TTC549 (cell line): ENCODE measurements around the gene TMEM163.

Experiments
- FAIRE-seq: peaks from 2 replicates; lab custom pipeline; 2012; peaks lifted over from hg19 to GRCh38; lab: Jason Lieb, UNC

TMEM163 gene

DNA sequence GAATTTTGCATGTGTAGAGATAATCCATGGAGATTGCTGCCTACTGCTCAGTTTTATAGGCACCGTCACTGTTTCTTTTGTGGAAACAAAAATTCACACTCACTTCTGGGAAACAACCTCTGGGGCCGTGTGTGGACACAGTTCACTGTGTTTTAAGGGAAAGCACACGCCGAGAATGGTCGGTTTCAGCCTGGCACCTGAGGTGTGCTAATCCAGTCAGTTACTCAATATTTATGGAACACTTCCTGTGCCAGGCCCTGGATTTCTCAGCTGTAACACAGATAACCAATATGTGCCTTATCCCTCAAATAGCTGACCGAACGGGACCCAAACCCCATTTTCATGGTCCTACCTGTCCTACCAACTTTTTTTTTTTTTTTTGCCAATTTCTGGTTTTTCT is 285.3 kb downstream of the TMEM163 start:
- no peak for FAIRE-seq

DNA sequence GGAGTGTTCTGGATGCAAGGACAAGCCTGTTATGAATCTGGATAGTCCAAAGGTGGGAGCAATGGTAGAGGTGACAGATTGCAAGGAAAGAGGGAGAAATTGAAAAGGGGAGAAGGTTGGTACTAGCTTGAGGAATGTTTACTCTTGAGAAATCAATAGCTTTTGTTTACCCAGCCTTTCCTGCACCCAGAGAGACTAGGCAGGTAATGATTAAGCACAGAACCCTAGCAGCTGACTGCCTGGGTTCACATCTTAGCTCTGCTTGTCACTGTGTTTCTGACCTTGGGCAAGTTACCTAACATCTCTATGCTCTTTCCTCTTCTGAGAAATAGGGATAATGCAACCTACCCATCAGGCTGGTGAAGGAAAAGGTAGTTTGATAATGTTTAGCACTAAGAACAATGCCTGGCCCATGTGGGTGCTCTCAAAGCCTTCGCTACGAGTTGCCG is 286.3 kb downstream of the TMEM163 start:
- FAIRE-seq, result no peak

DNA sequence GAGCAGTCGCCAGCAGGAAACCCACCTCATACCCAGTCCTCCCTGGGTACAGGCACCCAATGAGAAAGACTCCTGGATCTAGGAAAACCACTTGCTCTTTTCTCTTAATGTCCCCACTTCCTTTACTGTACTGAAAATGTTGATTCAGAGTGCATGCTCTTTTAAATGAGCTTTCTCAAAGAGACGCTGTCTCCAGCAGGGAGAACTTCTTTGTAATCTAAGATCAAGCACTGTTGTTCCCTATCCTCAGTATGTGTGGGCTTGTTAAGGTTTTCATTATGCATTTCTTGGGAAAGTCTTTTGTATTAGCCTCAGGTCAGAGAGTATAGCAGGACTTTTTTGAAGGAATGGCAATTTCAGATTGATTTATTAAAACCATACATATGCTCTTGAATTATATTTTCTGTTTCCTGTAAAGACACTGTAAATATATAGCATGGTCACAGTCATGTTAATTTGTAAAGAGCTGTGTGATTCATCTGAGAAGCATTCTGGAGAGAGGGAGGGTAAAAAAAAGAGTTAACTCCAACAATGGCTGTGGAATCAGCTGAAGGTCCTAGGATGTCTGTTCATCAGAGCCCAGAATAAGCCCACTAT is 286.9 kb downstream of the TMEM163 start:
- no peak for FAIRE-seq

DNA sequence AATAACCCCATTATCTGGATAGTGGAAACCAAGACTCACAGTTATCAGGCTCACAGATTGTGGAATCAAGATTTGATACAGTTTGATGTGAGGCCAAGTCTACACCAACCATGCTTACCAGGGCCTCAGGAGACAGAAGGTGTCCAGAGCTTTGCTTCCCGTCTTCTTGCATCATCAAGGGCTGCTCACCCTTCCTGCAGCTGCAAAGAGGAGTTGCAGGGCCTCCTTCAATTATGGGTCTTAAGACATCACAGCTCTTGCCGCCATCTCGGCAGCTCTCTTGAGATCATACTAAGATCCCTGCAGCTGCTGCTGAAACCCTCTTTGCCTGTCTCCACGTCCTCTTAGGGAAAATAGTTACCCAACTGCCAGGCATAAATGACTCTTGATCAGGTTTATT is 288.9 kb downstream of the TMEM163 start:
- FAIRE-seq, result no peak

DNA sequence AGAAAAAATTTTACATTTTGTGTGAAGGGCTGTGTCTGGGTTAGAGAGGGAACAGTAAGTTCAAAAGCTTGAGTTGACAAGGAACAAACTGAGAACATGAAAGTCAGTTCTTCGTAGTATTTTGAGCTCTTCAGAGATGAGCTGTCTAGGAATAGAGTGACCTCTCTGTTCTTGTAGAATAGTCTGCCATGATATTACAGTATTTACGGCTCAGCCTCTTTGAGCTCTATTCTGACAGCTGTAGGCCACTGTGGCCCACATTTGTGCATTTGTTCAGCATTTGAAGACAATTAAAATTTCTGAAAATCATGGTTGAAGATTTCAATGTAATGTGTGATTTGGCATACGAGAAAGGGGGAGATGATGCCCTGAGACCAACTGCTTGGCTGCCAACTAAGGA is 292.1 kb downstream of the TMEM163 start:
- no peak for FAIRE-seq

DNA sequence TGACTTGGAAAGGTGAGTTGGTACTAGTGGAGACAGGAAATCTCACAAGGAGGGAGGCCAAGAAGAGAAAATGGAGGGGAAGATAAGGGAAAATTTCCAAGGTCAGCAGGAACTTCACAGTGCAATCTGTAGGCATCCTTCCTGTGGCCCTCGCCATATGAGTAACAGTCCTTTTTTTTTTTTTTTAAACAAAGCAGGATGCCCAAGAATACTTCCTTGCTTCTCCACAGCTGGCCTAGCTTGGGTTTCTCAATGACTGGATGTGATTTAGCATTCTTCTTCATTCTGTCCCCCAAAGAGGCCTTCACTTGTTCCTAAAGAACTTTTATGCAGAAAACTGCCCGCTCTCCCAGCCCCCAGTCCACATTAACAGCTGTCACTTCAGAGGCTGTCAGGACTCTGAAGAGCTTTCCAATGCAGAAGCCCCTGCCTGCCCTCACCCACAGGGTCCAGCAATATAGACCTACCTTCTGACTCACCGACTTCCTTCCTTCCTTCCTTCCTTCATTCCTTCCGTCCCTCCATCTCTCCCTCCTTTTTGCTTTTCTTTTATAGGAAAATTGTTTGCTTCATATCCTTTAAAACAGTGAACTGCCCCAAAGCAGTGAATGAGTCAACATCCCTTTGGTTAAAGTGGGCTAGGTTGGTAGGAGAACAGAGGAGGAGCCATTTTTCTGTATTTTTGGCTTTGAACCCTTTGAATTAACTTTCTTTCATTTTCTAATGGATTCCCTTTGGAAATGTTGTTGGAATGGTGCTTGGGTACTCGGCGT is 292.9 kb downstream of the TMEM163 start:
- FAIRE-seq, result no peak

DNA sequence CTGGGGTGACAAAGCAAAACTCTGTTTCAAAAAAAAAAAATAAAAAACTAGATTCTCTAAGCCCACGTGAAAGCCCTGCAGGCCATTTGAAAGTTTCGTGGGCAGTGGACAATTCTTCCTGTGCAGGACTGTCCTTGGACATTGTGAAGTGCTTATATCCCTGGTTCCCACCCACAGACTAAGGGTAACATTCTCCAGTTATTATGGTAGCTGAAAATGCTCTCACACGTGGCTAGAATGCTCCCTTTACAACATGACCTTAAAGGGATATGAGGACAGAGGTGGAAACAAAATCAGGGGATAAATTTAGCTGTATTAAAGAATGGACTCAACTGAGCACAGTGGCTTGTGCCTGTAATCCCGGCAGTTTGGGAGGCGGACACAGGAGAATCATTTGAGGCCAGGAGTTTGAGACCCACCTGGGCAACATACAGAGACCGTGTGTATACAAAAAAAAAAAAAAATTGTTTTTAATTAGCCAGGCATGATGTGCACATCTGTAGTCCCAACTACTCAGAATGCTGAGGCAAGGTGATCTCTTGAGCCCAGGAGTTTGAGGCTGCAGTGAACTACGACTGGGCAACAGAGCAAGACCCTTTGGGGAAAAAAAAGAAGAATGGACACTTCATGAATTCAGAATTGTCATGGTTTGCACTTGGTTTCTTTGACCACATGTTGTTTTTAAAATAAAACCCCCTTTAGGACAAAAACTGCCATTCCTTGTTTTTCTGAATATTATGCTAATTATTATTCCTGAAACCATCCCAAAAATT is 297.1 kb downstream of the TMEM163 start:
- FAIRE-seq, result no peak

DNA sequence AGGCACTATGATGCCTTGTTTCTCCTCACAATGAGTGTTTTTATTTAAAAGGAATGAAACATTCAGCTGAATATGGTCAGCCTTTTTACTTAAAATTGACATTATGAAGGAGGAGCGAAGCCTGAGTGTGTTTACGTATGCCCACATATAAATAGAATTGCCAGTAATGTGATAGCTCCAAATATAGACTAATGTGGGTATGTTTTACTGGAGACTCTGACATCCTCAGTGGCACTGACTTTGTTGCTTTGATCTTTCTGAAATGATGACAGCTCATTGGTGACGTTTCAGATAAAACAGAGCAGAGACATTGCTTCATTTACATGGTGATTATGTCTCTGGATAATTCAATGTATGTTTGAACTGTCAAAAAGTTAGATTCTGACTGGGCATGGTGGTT is 297.9 kb downstream of the TMEM163 start:
- FAIRE-seq, result no peak

DNA sequence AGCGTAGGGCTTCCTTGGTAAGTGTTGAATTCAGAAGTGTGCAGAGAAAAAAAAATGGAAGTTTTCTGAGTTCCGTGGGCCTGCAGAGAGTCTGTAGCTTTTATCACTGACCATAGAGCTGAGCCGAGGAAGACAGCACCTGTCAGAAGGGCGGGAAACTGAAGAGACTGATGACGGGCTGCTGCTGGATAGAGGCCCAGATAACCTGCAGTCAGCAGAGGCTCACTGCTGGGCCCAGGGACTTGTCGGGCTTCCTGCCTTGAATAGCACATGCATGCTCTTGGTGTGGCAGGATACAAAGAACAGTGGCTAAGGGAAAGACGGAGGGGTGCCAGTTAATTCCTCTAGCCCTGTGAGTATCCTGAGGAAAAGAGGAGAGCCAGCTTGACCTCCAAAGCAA is 298.5 kb downstream of the TMEM163 start:
- FAIRE-seq, result no peak

DNA sequence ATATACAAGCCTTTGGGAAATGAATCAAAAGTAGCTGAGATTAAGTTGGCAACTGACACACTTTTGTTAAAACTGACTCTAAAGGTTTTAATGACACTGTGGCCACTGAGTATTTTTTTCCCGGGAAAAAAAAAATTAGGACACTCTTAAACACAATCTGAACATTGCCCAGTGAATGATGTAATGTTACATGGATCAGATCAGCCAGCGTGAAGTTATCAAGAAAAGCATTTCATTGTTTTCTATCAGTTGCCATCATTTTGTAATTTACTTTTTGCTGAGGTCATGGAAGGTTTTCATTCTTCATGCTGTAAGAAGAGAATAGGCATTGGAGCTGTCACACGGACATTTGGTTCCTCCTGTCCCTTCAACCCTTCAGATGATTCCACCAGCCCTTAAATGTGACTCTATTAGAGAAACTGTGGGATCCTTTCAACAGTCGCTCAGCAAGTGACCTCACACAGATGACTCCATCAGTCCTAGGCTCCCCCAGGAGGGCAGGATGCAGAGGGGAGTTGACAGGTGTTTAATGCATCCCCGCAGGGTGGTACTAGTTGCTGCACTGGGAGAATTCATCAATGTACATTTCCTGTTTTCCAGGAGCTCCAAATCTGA is 300.7 kb downstream of the TMEM163 start:
- no peak for FAIRE-seq

DNA sequence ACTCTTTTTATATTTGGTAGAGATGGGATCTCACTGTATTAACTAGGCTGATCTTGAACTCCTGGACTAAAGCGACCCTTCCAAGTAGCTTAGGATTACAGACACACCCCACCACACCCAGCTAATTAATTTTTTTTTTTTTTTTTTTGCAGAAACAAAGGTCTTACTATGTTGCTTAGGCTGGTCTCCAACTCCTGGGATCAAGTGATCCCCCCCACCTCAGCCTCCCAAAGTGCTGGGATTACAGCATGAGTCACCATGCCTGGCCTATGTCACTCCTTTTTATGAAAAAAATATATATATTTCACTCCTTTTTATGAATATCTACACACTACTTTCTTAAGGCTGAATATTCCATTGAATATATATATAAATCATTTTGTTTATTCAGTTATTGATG is 302.2 kb downstream of the TMEM163 start:
- FAIRE-seq, result no peak

DNA sequence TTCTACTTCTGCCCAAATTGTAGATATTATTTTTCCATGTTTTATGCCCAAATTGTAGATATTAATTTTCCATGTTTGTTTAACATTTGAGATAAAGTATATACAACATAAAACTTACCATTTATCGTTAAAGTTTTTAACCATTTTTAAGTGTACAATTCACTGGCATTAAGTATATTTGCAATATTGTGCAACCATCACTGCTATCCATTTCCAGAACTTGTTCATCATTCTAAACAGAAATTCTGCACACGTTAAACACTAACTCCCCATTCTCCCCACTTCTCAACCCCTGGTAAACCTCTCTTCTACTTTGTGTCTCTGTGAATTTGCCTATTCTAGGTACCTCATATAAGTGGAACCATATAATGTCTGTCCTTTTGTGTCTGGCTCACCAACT is 302.8 kb downstream of the TMEM163 start:
- no peak for FAIRE-seq

DNA sequence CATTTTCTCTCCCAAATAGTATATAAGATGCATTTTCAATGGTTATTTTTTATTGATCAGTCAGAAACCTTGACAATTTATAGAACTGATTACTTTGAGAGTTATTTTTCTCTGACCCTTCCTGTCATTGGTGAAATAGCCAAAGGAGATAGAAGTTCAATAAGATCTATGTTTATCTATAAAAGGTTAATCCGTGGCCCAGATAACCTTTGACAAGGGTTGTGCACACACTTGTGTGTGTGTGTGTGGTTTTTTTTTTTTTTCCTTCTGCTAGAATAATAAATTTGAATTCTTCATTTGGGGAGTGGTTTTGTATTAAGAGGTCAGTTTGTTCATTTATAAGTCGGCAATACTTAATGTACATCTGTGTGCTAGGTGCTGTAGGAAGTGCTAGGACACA is 304.9 kb downstream of the TMEM163 start:
- FAIRE-seq, result no peak

DNA sequence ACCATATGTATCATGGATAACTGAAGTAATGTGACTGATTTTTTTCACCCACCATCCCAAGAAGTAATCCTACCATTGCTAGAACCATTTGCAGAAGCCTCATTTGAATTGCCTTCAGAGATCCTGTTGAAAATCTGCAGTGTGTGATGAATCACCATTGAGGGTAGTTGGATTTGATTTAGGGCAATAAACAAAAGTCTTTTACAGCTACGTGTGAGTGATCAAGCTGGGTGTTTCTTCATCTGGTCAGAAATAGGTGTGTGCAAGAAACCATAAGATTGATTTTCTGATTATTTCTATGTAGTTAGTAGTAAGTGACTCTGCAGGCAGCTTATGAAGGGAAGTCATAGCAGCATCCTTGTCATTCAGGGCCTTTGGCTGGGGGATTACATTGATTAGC is 305.4 kb downstream of the TMEM163 start:
- no peak for FAIRE-seq

DNA sequence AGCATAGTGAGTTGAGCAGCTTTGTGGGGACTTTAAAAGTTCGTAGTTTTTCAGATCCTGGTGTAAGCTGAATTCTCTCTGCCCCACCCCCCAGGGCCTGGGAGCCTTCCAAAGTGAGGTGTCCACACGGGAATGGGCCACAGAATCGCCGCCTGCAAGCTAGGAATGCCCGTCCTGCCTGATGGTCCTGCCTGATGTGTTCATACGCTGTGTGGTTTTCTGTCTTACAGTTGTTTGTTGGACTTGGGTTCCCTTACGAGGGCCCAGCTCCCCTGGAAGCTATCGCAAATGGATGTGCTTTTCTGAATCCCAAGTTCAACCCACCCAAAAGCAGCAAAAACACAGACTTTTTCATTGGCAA is 306.2 kb downstream of the TMEM163 start:
- no peak for FAIRE-seq

DNA sequence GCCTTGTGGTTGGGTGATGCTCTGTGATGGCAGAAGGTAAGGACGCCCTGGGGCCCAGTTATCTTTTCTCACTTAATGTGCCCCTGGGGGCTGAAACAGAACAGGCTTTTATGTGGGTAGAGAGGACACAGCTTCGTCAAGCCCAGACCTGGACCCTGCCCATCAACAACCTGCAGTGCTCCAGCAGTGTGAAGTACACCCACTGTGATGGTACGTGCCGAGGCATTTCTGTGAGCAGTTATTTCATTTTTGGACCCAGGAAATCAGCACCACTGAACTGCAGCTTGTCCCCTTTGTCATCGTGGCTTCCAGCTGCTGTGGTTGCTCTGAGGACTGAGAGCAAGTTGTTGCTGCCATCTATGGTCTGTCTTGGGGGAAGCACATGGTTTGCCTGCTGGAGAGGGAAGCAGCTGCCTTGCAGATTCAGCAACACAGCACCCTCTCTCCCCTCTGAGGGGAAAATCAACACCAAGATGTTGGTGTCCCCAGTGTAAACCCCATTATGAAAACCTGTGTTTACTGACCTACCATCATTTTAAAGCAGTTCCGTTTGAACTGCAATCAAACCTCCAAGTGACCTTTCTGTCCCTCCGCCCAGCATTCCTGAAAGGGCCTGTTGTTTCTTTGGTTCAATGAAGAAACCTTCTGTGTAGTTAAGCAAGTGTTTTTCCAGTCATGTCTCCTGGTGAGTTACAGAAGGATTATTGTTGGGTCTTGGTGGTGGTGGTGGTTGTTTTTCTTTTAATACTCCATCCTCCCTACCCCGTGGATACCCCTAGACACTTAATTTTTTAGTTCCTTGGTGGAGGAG is 306.8 kb downstream of the TMEM163 start:
- FAIRE-seq, result no peak

DNA sequence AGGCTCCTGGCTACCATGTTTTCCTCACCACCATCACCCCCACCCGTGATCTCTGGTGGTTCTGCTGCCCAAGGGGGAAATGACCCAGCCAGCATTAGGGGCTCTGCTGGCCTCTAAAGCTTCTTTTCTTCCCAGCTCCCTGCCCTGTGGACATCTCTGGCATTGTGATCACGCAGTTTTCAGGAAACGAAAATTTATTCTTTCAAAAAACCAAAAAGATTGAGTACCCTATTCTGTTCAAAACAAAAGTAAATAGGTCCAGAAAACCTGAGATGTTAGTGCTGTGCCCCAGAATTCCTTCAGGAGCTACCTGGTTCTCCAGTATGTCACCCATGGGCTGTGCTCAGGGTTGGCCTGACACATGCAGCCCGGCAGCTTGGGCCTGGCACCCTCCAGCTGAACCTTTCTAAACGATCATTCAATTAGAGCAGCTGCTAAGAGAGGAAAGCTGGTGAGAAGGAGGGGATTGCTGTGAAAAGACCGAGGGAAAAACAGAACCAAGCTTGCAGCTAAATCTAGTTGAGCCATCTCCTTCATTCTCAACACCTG is 307.4 kb downstream of the TMEM163 start:
- no peak for FAIRE-seq

DNA sequence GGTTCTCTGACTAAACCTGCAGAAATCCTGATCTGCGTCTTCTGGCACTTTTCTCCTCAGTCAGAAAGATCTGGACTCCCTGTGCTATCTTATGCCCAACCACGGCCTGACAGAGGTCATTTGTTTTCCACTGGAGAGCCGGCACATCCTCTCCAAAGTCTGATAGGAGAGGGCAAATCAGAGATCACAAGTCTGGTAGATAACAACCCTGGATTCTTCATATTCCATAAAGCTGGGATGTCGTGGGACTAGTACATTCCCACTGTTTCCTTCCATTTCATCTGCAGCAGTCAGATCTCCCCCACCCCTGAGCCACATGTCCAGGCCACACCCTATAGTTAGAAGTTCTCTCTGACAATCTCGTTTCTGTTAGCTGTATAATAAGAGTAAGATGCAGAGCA is 308.0 kb downstream of the TMEM163 start:
- no peak for FAIRE-seq

DNA sequence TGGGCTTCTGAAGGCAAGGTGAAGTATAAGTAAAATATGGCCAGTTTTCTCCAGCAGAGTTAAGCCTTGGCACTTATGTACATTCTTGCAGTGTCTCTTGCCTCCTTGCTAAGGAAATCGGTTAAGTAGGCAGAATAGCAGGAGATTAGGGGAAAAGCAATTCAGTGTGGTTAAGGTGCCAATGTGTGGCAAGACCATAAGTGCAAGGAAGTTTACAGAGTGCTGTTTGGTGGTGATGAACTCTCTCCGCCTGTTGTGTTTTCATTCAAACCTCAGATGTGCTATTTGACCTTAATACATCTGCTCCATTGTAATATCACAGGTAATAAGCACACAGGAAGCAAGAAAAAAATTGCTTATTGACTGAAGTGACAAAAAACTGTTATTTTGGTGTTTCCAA is 308.8 kb downstream of the TMEM163 start:
- FAIRE-seq, result no peak

DNA sequence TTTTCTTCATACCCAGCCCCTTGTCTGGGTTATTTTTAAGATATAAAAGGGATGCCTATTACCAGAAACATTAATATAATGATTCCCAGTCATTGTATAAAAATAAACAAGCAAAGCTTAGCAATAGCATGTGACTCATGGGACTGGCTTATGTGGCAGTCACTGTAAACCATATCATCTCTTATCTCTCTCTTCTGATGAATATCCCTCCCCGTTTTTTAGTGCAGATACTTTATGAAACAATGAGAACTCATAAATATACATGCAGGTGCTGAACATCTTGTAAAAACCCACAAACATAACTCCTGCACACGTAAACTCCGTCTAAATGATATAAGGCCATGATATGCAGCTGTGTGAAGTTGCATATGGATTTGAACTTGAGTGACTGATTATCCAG is 310.0 kb downstream of the TMEM163 start:
- no peak for FAIRE-seq

DNA sequence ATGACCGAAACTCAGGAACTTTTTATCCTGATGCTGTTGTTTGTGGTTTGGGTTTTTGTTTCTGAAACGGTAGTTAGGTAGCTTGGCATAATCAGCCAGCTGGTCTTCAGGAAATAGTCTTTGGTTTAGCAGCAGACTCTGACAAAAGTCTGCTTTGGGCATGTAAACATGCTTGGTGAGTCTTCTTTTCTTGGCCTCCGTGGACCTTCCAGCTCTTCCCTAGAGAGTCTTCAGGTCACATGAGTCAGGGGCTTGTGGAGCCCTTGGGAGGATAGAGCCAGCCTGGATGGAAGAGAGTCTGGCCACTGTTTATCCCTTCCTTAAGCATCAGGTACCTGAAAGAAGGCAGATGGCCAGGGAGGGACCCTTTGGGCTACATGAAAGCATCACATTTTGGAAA is 310.4 kb downstream of the TMEM163 start:
- no peak for FAIRE-seq
